Mononuclear cell (primary cell): ENCODE measurements around the gene GATB. TPM values are rescaled to one million over a fixed set of nuclear protein-coding genes. Genes with fewer than 3 reads are reported as not detected.

Experiments
- H3K27me3 ChIP-seq: 2 replicates; pipeline ENCODE4 v1.6.0; 2011; ENCODE audit warnings: low read length, control low read depth; ENCODE audit not compliant: insufficient read depth
- H3K4me1 ChIP-seq: 2 replicates; pipeline ENCODE4 v1.5.1; 2011; ENCODE audit warnings: mild to moderate bottlenecking, low read length, control low read depth; ENCODE audit not compliant: insufficient read depth
- H3K4me3 ChIP-seq: 2 replicates; pipeline ENCODE4 v1.5.1; 2011; ENCODE audit warnings: mild to moderate bottlenecking, low read length, moderate library complexity
- H3K9me3 ChIP-seq: 2 replicates; pipeline ENCODE4 v1.5.1; 2011; ENCODE audit warnings: low read depth, mild to moderate bottlenecking, control low read depth, low read length
- total RNA-seq: library from RNA; depleted of rRNA; stranded (reverse); fragments of >200 nt; gene quantifications from one replicate; pipeline ENCODE4 v1.2.3, GENCODE V29; 2012

GATB gene
- 3.4 TPM for total RNA-seq

- Histone ChIP-seq H3K4me1 (peaks cover 9% of the 10 kb centered on the region), H3K9me3 (no peaks in the 10 kb centered on the region)
Observed at GRCh38 chr4:151760712-151761661, at the start of gene GATB. Gene GATB, minus strand, starts transcription at chr4:151761007. Its CDS starts 25 bp downstream, at chr4:151760982.

GRCh38 chr4:151810476-151810875, 49.7 kb upstream of the GATB start:
- no peaks in the 10 kb centered on the region for H3K27me3 ChIP-seq
- H3K9me3 ChIP-seq = no peaks in the 10 kb centered on the region
- no peak overlapping the region for H3K4me3 ChIP-seq
- H3K4me1 ChIP-seq = no peaks in the 10 kb centered on the region

More at GRCh38 chr4:151760712-151761661, at the start of gene GATB:
- Histone ChIP-seq H3K4me3 (peak within 1 kb of the TSS; percentile 70), H3K27me3 (no peaks in the 10 kb centered on the region)

GRCh38 chr4:151809716-151810115, 48.9 kb upstream of the GATB start:
- Histone ChIP-seq H3K9me3 (no peaks in the 10 kb centered on the region), H3K4me3 (no peak overlapping the region), H3K4me1 (no peaks in the 10 kb centered on the region), H3K27me3 (no peaks in the 10 kb centered on the region)

GRCh38 chr4:151808542-151808941, 47.7 kb upstream of the GATB start:
- Histone ChIP-seq H3K4me1 (no peaks in the 10 kb centered on the region), H3K9me3 (no peaks in the 10 kb centered on the region), H3K27me3 (no peaks in the 10 kb centered on the region), H3K4me3 (no peak overlapping the region)

GRCh38 chr4:151808120-151808529, 47.3 kb upstream of the GATB start:
- Histone ChIP-seq H3K9me3 (no peaks in the 10 kb centered on the region), H3K27me3 (no peaks in the 10 kb centered on the region), H3K4me1 (no peaks in the 10 kb centered on the region), H3K4me3 (no peak overlapping the region)

- no peak overlapping the region for H3K4me3 ChIP-seq
- no peaks in the 10 kb centered on the region for H3K9me3 ChIP-seq
- H3K4me1 ChIP-seq = no peaks in the 10 kb centered on the region
- no peaks in the 10 kb centered on the region for H3K27me3 ChIP-seq
Observed at GRCh38 chr4:151807220-151807619, 46.4 kb upstream of the GATB start.

- no peaks in the 10 kb centered on the region for H3K9me3 ChIP-seq
- H3K4me1 ChIP-seq = no peaks in the 10 kb centered on the region
- no peaks in the 10 kb centered on the region for H3K27me3 ChIP-seq
- no peak overlapping the region for H3K4me3 ChIP-seq
Observed at GRCh38 chr4:151806511-151806927, 45.7 kb upstream of the GATB start.

GRCh38 chr4:151804821-151805220, 44.0 kb upstream of the GATB start:
- Histone ChIP-seq H3K4me1 (no peaks in the 10 kb centered on the region), H3K9me3 (no peaks in the 10 kb centered on the region), H3K27me3 (no peaks in the 10 kb centered on the region), H3K4me3 (no peak overlapping the region)

GRCh38 chr4:151804086-151804630, 43.4 kb upstream of the GATB start:
- Histone ChIP-seq H3K4me1 (no peaks in the 10 kb centered on the region), H3K4me3 (no peak overlapping the region), H3K9me3 (no peaks in the 10 kb centered on the region), H3K27me3 (no peaks in the 10 kb centered on the region)

- no peaks in the 10 kb centered on the region for H3K27me3 ChIP-seq
- H3K4me1 ChIP-seq = no peaks in the 10 kb centered on the region
- H3K9me3 ChIP-seq = no peaks in the 10 kb centered on the region
- no peak overlapping the region for H3K4me3 ChIP-seq
Observed at GRCh38 chr4:151803246-151803645, 42.4 kb upstream of the GATB start.

- no peaks in the 10 kb centered on the region for H3K27me3 ChIP-seq
- H3K4me3 ChIP-seq = no peak overlapping the region
- no peaks in the 10 kb centered on the region for H3K9me3 ChIP-seq
- H3K4me1 ChIP-seq = no peaks in the 10 kb centered on the region
Observed at GRCh38 chr4:151801547-151802516, 41.0 kb upstream of the GATB start.

GRCh38 chr4:151799417-151800012, 38.7 kb upstream of the GATB start:
- Histone ChIP-seq H3K4me3 (no peak overlapping the region), H3K27me3 (peaks cover 3% of the 10 kb centered on the region), H3K4me1 (no peaks in the 10 kb centered on the region), H3K9me3 (no peaks in the 10 kb centered on the region)

- Histone ChIP-seq H3K4me3 (no peak overlapping the region), H3K27me3 (peaks cover 3% of the 10 kb centered on the region), H3K4me1 (no peaks in the 10 kb centered on the region), H3K9me3 (no peaks in the 10 kb centered on the region)
Observed at GRCh38 chr4:151798678-151799416, 38.0 kb upstream of the GATB start.

GRCh38 chr4:151797853-151798252, 37.0 kb upstream of the GATB start:
- H3K4me1 ChIP-seq = no peaks in the 10 kb centered on the region
- H3K4me3 ChIP-seq = no peak overlapping the region
- H3K27me3 ChIP-seq = peaks cover 3% of the 10 kb centered on the region
- H3K9me3 ChIP-seq = no peaks in the 10 kb centered on the region
